Measurements from ENCODE around the gene EFHD2. TPM values are rescaled to one million over a fixed set of nuclear protein-coding genes. Genes with fewer than 3 reads are reported as not detected.

The EFHD2 gene
- total and polyA plus RNA-seq, 12 donors = 47.4 to 119 (median 87.9) TPM

GRCh38 chr1:15410884-15411245 is 1.2 kb downstream of the EFHD2 start:
- peak overlapping the region in 4 of 5 donors; percentile 8 to 77 (median 74) for H3K27ac ChIP-seq
- peaks cover 0 to 5% of the 10 kb centered on the region in 2 donors for H3K36me3 ChIP-seq (replicated peaks in 1 of 2)
- intact Hi-C loops (cut with DNase I) = no loop called here
- TF ChIP-seq CTCF (IDR thresholded peaks at IDR 0.05) (no peak), POLR2A (IDR thresholded peaks at IDR 0.05) (no peak)
- H3K4me3 ChIP-seq = peak overlapping the region; percentile 42 to 87 (median 80)
- H3K27me3 ChIP-seq = no peaks in the 10 kb centered on the region
- H3K4me1 ChIP-seq (replicated peaks in 1 of 2) = peaks cover 32 to 41% of the 10 kb centered on the region in 2 donors
- 10 to 32% (median 26%) methylated on average over 8 to 11 of the region's 11 CpGs for WGBS, 4 donors
- no peaks in the 10 kb centered on the region for H3K9me3 ChIP-seq (replicated peaks in 1 of 3)
- peak in 3 of 7 donors; percentile 11 to 48 (median 22) for DNase-seq

- peaks cover 0 to 5% of the 10 kb centered on the region in 2 donors for H3K36me3 ChIP-seq (replicated peaks in 1 of 2)
- TF ChIP-seq CTCF (IDR thresholded peaks at IDR 0.05) = no peak
- no peak for TF ChIP-seq POLR2A (IDR thresholded peaks at IDR 0.05)
- H3K4me3 ChIP-seq = peak overlapping the region in 2 of 4 donors; percentile 85 to 87
- H3K27me3 ChIP-seq = no peaks in the 10 kb centered on the region
- H3K4me1 ChIP-seq (replicated peaks in 1 of 2) = peaks cover 39 to 49% of the 10 kb centered on the region in 2 donors
- peak; percentile 49 to 77 (median 61) for DNase-seq
- H3K27ac ChIP-seq = peak overlapping the region in 4 of 5 donors; percentile 27 to 83 (median 76)
- H3K9me3 ChIP-seq (replicated peaks in 1 of 3) = no peaks in the 10 kb centered on the region
- intact Hi-C loops (cut with DNase I) = no loop called here
- 17 to 36% (median 27%) methylated on average over 1 to 12 of the region's 12 CpGs for WGBS, 4 donors
Measured at GRCh38 chr1:15411593-15412137, 2.0 kb downstream of the EFHD2 start.

GRCh38 chr1:15412175-15412800 is 2.6 kb downstream of the EFHD2 start:
- Histone ChIP-seq H3K4me1 (replicated peaks in 1 of 2) (peaks cover 39 to 55% of the 10 kb centered on the region in 2 donors), H3K4me3 (peak overlapping the region in 1 of 4 donors; percentile 85), H3K27me3 (no peaks in the 10 kb centered on the region), H3K27ac (peak overlapping the region in 4 of 5 donors; percentile 27 to 83 (median 76)), H3K36me3 (replicated peaks in 1 of 2) (peaks cover 0 to 5% of the 10 kb centered on the region in 2 donors), H3K9me3 (replicated peaks in 1 of 3) (no peaks in the 10 kb centered on the region)
- peak in 4 of 7 donors; percentile 19 to 56 (median 46) for DNase-seq
- 56 to 68% (median 62%) methylated on average over 10 to 16 of the region's 16 CpGs for WGBS, 4 donors
- TF ChIP-seq CTCF (IDR thresholded peaks at IDR 0.05) = no peak
- intact Hi-C loops (cut with DNase I) = no loop called here

GRCh38 chr1:15412843-15413242 is 3.2 kb downstream of the EFHD2 start:
- Histone ChIP-seq H3K36me3 (replicated peaks in 1 of 2) (peaks cover 0 to 5% of the 10 kb centered on the region in 2 donors), H3K27ac (peak overlapping the region in 3 of 5 donors; percentile 76 to 83 (median 77)), H3K27me3 (no peaks in the 10 kb centered on the region), H3K4me3 (no peak overlapping the region), H3K4me1 (replicated peaks in 1 of 2) (peaks cover 39 to 60% of the 10 kb centered on the region in 2 donors), H3K9me3 (replicated peaks in 1 of 3) (no peaks in the 10 kb centered on the region)
- 43 to 57% (median 46%) methylated on average over 9 to 11 of the region's 11 CpGs; no CpG with 5 or more reads in 1 of the 4 donors for WGBS, 4 donors
- TF ChIP-seq CTCF (IDR thresholded peaks at IDR 0.05) = no peak
- TF ChIP-seq POLR2A (IDR thresholded peaks at IDR 0.05) = no peak
- intact Hi-C loops (cut with DNase I) = no loop called here
- peak in 6 of 7 donors; percentile 43 to 65 (median 50) for DNase-seq
